Dendritic cell treated with granulocyte-macrophage colony-stimulating factor and Interleukin-4, amounts not matched to agents 40 ng/mL and 50 ng/mL, for 4 days (primary cell): Measurements from ENCODE around the gene NKPD1.

Experiments
- H3K27ac Mint-ChIP-seq: one replicate; pipeline ENCODE4 v1.8.0; 2022; ENCODE audit warnings: mild to moderate bottlenecking, mixed read lengths
- H3K27me3 Mint-ChIP-seq: one replicate; pipeline ENCODE4 v1.8.0; 2022; ENCODE audit warnings: mild to moderate bottlenecking, mixed read lengths
- H3K36me3 Mint-ChIP-seq: one replicate; pipeline ENCODE4 v1.8.0; 2022; ENCODE audit warnings: low read depth, mixed read lengths
- H3K4me1 Mint-ChIP-seq: one replicate; pipeline ENCODE4 v1.8.0; 2022; ENCODE audit warnings: low read depth, mixed read lengths
- H3K4me3 Mint-ChIP-seq: one replicate; pipeline ENCODE4 v1.8.0; 2022; ENCODE audit warnings: mild to moderate bottlenecking, moderate library complexity, mixed read lengths
- H3K9me3 Mint-ChIP-seq: one replicate; pipeline ENCODE4 v1.8.0; 2022; ENCODE audit warnings: mixed read lengths
- intact Hi-C: fragments of 100-400 bp; cut with micrococcal nuclease; formaldehyde crosslinking; loops from one replicate; pipeline ENCODE4 v1.15.0; 2022

The NKPD1 gene

GRCh38 chr19:45154064-45154827 lies 6.5 kb downstream of the NKPD1 start:
- H3K4me3 Mint-ChIP-seq = peak overlapping the region; percentile 31

GRCh38 chr19:45153339-45154063 lies 7.3 kb downstream of the NKPD1 start:
- intact Hi-C loops = no loop called here
- peaks cover 42% of the 10 kb centered on the region for H3K4me1 Mint-ChIP-seq
- peak overlapping the region; percentile 43 for H3K4me3 Mint-ChIP-seq
- H3K9me3 Mint-ChIP-seq = no peaks in the 10 kb centered on the region
- H3K36me3 Mint-ChIP-seq = no peaks in the 10 kb centered on the region
- peaks cover 75% of the 10 kb centered on the region for H3K27me3 Mint-ChIP-seq
- H3K27ac Mint-ChIP-seq = no peak overlapping the region

More at GRCh38 chr19:45154064-45154827, 6.5 kb downstream of the NKPD1 start:
- Mint-ChIP-seq H3K9me3 (no peaks in the 10 kb centered on the region), H3K27me3 (peaks cover 83% of the 10 kb centered on the region), H3K4me1 (peaks cover 42% of the 10 kb centered on the region), H3K27ac (no peak overlapping the region), H3K36me3 (no peaks in the 10 kb centered on the region)
- intact Hi-C loops = no loop called here

GRCh38 chr19:45152504-45153338 lies 8.1 kb downstream of the NKPD1 start:
- H3K27ac Mint-ChIP-seq = no peak overlapping the region
- intact Hi-C loops = no loop called here
- H3K9me3 Mint-ChIP-seq = no peaks in the 10 kb centered on the region
- peaks cover 42% of the 10 kb centered on the region for H3K4me1 Mint-ChIP-seq
- H3K36me3 Mint-ChIP-seq = peaks cover 7% of the 10 kb centered on the region
- peak overlapping the region; percentile 43 for H3K4me3 Mint-ChIP-seq
- peaks cover 68% of the 10 kb centered on the region for H3K27me3 Mint-ChIP-seq

GRCh38 chr19:45151821-45152503 lies 8.8 kb downstream of the NKPD1 start:
- Mint-ChIP-seq H3K9me3 (no peaks in the 10 kb centered on the region), H3K4me1 (peaks cover 42% of the 10 kb centered on the region), H3K36me3 (peaks cover 15% of the 10 kb centered on the region), H3K27ac (no peak overlapping the region), H3K4me3 (peak overlapping the region; percentile 43), H3K27me3 (peaks cover 65% of the 10 kb centered on the region)
- intact Hi-C loops = no loop called here

- Mint-ChIP-seq H3K36me3 (peaks cover 21% of the 10 kb centered on the region), H3K4me3 (no peak overlapping the region), H3K9me3 (no peaks in the 10 kb centered on the region), H3K4me1 (peaks cover 42% of the 10 kb centered on the region), H3K27ac (no peak overlapping the region), H3K27me3 (peaks cover 59% of the 10 kb centered on the region)
- intact Hi-C loops = no loop called here
These were observed 9.5 kb downstream of the NKPD1 start for GRCh38 chr19:45151320-45151719.

GRCh38 chr19:45150751-45151281 lies 10.0 kb downstream of the NKPD1 start:
- Mint-ChIP-seq H3K4me3 (no peak overlapping the region), H3K9me3 (no peaks in the 10 kb centered on the region), H3K27me3 (peaks cover 56% of the 10 kb centered on the region), H3K27ac (no peak overlapping the region), H3K36me3 (peaks cover 26% of the 10 kb centered on the region), H3K4me1 (peaks cover 42% of the 10 kb centered on the region)
- intact Hi-C loops = no loop called here

- H3K4me3 Mint-ChIP-seq = no peak overlapping the region
- no peak overlapping the region for H3K27ac Mint-ChIP-seq
- intact Hi-C loops = no loop called here
These were observed 10.6 kb downstream of the NKPD1 start for GRCh38 chr19:45150180-45150579.

GRCh38 chr19:45149129-45149528 lies 11.7 kb downstream of the NKPD1 start:
- intact Hi-C loops = no loop called here
- Mint-ChIP-seq H3K27me3 (peaks cover 39% of the 10 kb centered on the region), H3K4me1 (peaks cover 37% of the 10 kb centered on the region), H3K36me3 (peaks cover 41% of the 10 kb centered on the region), H3K9me3 (no peaks in the 10 kb centered on the region), H3K4me3 (no peak overlapping the region), H3K27ac (no peak overlapping the region)

More at GRCh38 chr19:45150180-45150579, 10.6 kb downstream of the NKPD1 start:
- Mint-ChIP-seq H3K9me3 (no peaks in the 10 kb centered on the region), H3K27me3 (peaks cover 50% of the 10 kb centered on the region), H3K4me1 (peaks cover 42% of the 10 kb centered on the region), H3K36me3 (peaks cover 31% of the 10 kb centered on the region)

GRCh38 chr19:45147835-45148676 lies 12.7 kb downstream of the NKPD1 start:
- Mint-ChIP-seq H3K27me3 (peaks cover 29% of the 10 kb centered on the region), H3K4me3 (no peak overlapping the region), H3K36me3 (peaks cover 52% of the 10 kb centered on the region), H3K9me3 (no peaks in the 10 kb centered on the region), H3K27ac (no peak overlapping the region), H3K4me1 (peaks cover 34% of the 10 kb centered on the region)
- intact Hi-C loops = no loop called here

GRCh38 chr19:45146741-45147205 lies 14.0 kb downstream of the NKPD1 start:
- H3K4me3 Mint-ChIP-seq = no peak overlapping the region
- peaks cover 65% of the 10 kb centered on the region for H3K36me3 Mint-ChIP-seq
- H3K4me1 Mint-ChIP-seq = peaks cover 24% of the 10 kb centered on the region
- peaks cover 16% of the 10 kb centered on the region for H3K27me3 Mint-ChIP-seq
- no peak overlapping the region for H3K27ac Mint-ChIP-seq
- intact Hi-C loops = no loop called here
- H3K9me3 Mint-ChIP-seq = no peaks in the 10 kb centered on the region

GRCh38 chr19:45146251-45146650 lies 14.5 kb downstream of the NKPD1 start:
- intact Hi-C loops = no loop called here
- peaks cover 70% of the 10 kb centered on the region for H3K36me3 Mint-ChIP-seq
- H3K4me3 Mint-ChIP-seq = no peak overlapping the region
- peaks cover 18% of the 10 kb centered on the region for H3K4me1 Mint-ChIP-seq
- H3K9me3 Mint-ChIP-seq = no peaks in the 10 kb centered on the region
- no peak overlapping the region for H3K27ac Mint-ChIP-seq
- H3K27me3 Mint-ChIP-seq = peaks cover 11% of the 10 kb centered on the region

- Mint-ChIP-seq H3K27ac (no peak overlapping the region), H3K9me3 (no peaks in the 10 kb centered on the region), H3K4me3 (no peak overlapping the region), H3K36me3 (peaks cover 77% of the 10 kb centered on the region), H3K4me1 (peaks cover 11% of the 10 kb centered on the region), H3K27me3 (peaks cover 3% of the 10 kb centered on the region)
- intact Hi-C loops = no loop called here
These were observed 15.3 kb downstream of the NKPD1 start for GRCh38 chr19:45145270-45146189.
